ENCODE data around the gene MAPKAP1. TPM values are rescaled to one million over a fixed set of nuclear protein-coding genes. Genes with fewer than 3 reads are reported as not detected.

Gene MAPKAP1
- total RNA-seq, 1 donor from 2014 or later: 123 TPM

GRCh38 chr9:125529107-125529506 lies 177.9 kb downstream of the MAPKAP1 start:
- Mint-ChIP-seq H3K9me3 (no peaks in the 10 kb centered on the region), H3K4me1 (peaks cover 41% of the 10 kb centered on the region), H3K4me3 (peak overlapping the region; percentile 20), H3K27ac (no peak overlapping the region), H3K36me3 (ENCODE audit: low read depth) (peaks cover 16% of the 10 kb centered on the region), H3K27me3 (no peaks in the 10 kb centered on the region)
- intact Hi-C loops (cut with micrococcal nuclease): loop anchor here (10.0 kb wide), 2 partner anchors 326 to 986 kb away; no protein-coding TSS in a partner anchor
- no peak for DNase-seq

GRCh38 chr9:125527471-125528002 lies 179.5 kb downstream of the MAPKAP1 start:
- H3K27me3 Mint-ChIP-seq: no peaks in the 10 kb centered on the region
- intact Hi-C loops (cut with micrococcal nuclease): loop anchor here (10.0 kb wide), 2 partner anchors 327 to 987 kb away; no protein-coding TSS in a partner anchor
- no peak overlapping the region for H3K27ac Mint-ChIP-seq
- no peak for DNase-seq
- H3K4me1 Mint-ChIP-seq: peaks cover 50% of the 10 kb centered on the region
- peaks cover 20% of the 10 kb centered on the region for H3K36me3 Mint-ChIP-seq (ENCODE audit: low read depth)
- H3K9me3 Mint-ChIP-seq: peaks cover 3% of the 10 kb centered on the region
- H3K4me3 Mint-ChIP-seq: no peak overlapping the region

GRCh38 chr9:125525921-125526631 lies 180.9 kb downstream of the MAPKAP1 start:
- H3K27me3 Mint-ChIP-seq: no peaks in the 10 kb centered on the region
- intact Hi-C loops (cut with micrococcal nuclease): loop anchor here (10.0 kb wide), 2 partner anchors 329 to 989 kb away; no protein-coding TSS in a partner anchor
- no peak for DNase-seq
- peaks cover 3% of the 10 kb centered on the region for H3K9me3 Mint-ChIP-seq
- H3K4me3 Mint-ChIP-seq: no peak overlapping the region
- no peak overlapping the region for H3K27ac Mint-ChIP-seq
- H3K36me3 Mint-ChIP-seq (ENCODE audit: low read depth): peaks cover 26% of the 10 kb centered on the region
- H3K4me1 Mint-ChIP-seq: peaks cover 64% of the 10 kb centered on the region

GRCh38 chr9:125524583-125525355 lies 182.2 kb downstream of the MAPKAP1 start:
- Mint-ChIP-seq H3K4me1 (peaks cover 61% of the 10 kb centered on the region), H3K27ac (no peak overlapping the region), H3K4me3 (no peak overlapping the region), H3K9me3 (peaks cover 3% of the 10 kb centered on the region), H3K27me3 (no peaks in the 10 kb centered on the region), H3K36me3 (ENCODE audit: low read depth) (peaks cover 26% of the 10 kb centered on the region)
- DNase-seq: no peak
- intact Hi-C loops (cut with micrococcal nuclease): loop anchor here (5.0 to 10.0 kb wide), 7 partner anchors 88 to 990 kb away; partner anchors contain the start of gene MAPKAP1

GRCh38 chr9:125523681-125524080 lies 183.3 kb downstream of the MAPKAP1 start:
- Mint-ChIP-seq H3K27ac (no peak overlapping the region), H3K27me3 (no peaks in the 10 kb centered on the region), H3K4me1 (peaks cover 54% of the 10 kb centered on the region), H3K36me3 (ENCODE audit: low read depth) (peaks cover 21% of the 10 kb centered on the region), H3K9me3 (peaks cover 3% of the 10 kb centered on the region), H3K4me3 (no peak overlapping the region)
- no peak for DNase-seq
- intact Hi-C loops (cut with micrococcal nuclease): loop anchor here (5.0 to 10.0 kb wide), 7 partner anchors 89 to 991 kb away; partner anchors contain the start of gene MAPKAP1

- no peak for DNase-seq
- Mint-ChIP-seq H3K27me3 (no peaks in the 10 kb centered on the region), H3K4me1 (peaks cover 44% of the 10 kb centered on the region), H3K9me3 (peaks cover 3% of the 10 kb centered on the region), H3K4me3 (peak overlapping the region; percentile 78), H3K27ac (peak overlapping the region; percentile 95), H3K36me3 (ENCODE audit: low read depth) (peaks cover 20% of the 10 kb centered on the region)
- intact Hi-C loops (cut with micrococcal nuclease): loop anchor here (5.0 to 10.0 kb wide), 7 partner anchors 90 to 992 kb away; partner anchors contain the start of gene MAPKAP1
Measured at GRCh38 chr9:125522328-125522725, 184.7 kb downstream of the MAPKAP1 start.

- Mint-ChIP-seq H3K27ac (peak overlapping the region; percentile 95), H3K27me3 (no peaks in the 10 kb centered on the region), H3K4me1 (peaks cover 41% of the 10 kb centered on the region), H3K9me3 (peaks cover 3% of the 10 kb centered on the region), H3K36me3 (ENCODE audit: low read depth) (peaks cover 20% of the 10 kb centered on the region), H3K4me3 (peak overlapping the region; percentile 78)
- intact Hi-C loops (cut with micrococcal nuclease): loop anchor here (1.0 to 10.0 kb wide), 10 partner anchors 8 to 993 kb away; partner anchors contain the start of gene MAPKAP1
- DNase-seq: peak; percentile 84
Measured at GRCh38 chr9:125521462-125522327, 185.3 kb downstream of the MAPKAP1 start.

- intact Hi-C loops (cut with micrococcal nuclease): loop anchor here (5.0 to 10.0 kb wide), 7 partner anchors 93 to 995 kb away; partner anchors contain the start of gene MAPKAP1
Measured at GRCh38 chr9:125519734-125520133, 187.3 kb downstream of the MAPKAP1 start.

GRCh38 chr9:125517577-125517976 lies 189.4 kb downstream of the MAPKAP1 start:
- Mint-ChIP-seq H3K4me1 (peaks cover 35% of the 10 kb centered on the region), H3K4me3 (no peak overlapping the region), H3K9me3 (no peaks in the 10 kb centered on the region), H3K36me3 (ENCODE audit: low read depth) (peaks cover 10% of the 10 kb centered on the region), H3K27me3 (no peaks in the 10 kb centered on the region), H3K27ac (no peak overlapping the region)
- no peak for DNase-seq
- intact Hi-C loops (cut with micrococcal nuclease): no loop called here

More at GRCh38 chr9:125519734-125520133, 187.3 kb downstream of the MAPKAP1 start:
- DNase-seq: no peak
- Mint-ChIP-seq H3K4me1 (peaks cover 32% of the 10 kb centered on the region), H3K9me3 (peaks cover 3% of the 10 kb centered on the region), H3K27ac (no peak overlapping the region), H3K4me3 (no peak overlapping the region), H3K36me3 (ENCODE audit: low read depth) (peaks cover 15% of the 10 kb centered on the region), H3K27me3 (no peaks in the 10 kb centered on the region)

- H3K27ac Mint-ChIP-seq: no peak overlapping the region
- DNase-seq: no peak
- H3K36me3 Mint-ChIP-seq (ENCODE audit: low read depth): peaks cover 4% of the 10 kb centered on the region
- intact Hi-C loops (cut with micrococcal nuclease): no loop called here
- H3K27me3 Mint-ChIP-seq: no peaks in the 10 kb centered on the region
- H3K9me3 Mint-ChIP-seq: no peaks in the 10 kb centered on the region
- H3K4me1 Mint-ChIP-seq: peaks cover 21% of the 10 kb centered on the region
- H3K4me3 Mint-ChIP-seq: no peak overlapping the region
Measured at GRCh38 chr9:125515983-125516940, 190.7 kb downstream of the MAPKAP1 start.

- Mint-ChIP-seq H3K4me3 (no peak overlapping the region), H3K27me3 (no peaks in the 10 kb centered on the region), H3K4me1 (peaks cover 13% of the 10 kb centered on the region), H3K36me3 (ENCODE audit: low read depth) (no peaks in the 10 kb centered on the region), H3K9me3 (no peaks in the 10 kb centered on the region), H3K27ac (no peak overlapping the region)
- intact Hi-C loops (cut with micrococcal nuclease): no loop called here
- DNase-seq: no peak
Measured at GRCh38 chr9:125515281-125515680, 191.7 kb downstream of the MAPKAP1 start.

GRCh38 chr9:125514468-125514867 lies 192.5 kb downstream of the MAPKAP1 start:
- intact Hi-C loops (cut with micrococcal nuclease): no loop called here
- no peaks in the 10 kb centered on the region for H3K27me3 Mint-ChIP-seq
- peaks cover 13% of the 10 kb centered on the region for H3K4me1 Mint-ChIP-seq
- no peak for DNase-seq
- H3K27ac Mint-ChIP-seq: no peak overlapping the region
- no peaks in the 10 kb centered on the region for H3K9me3 Mint-ChIP-seq
- H3K36me3 Mint-ChIP-seq (ENCODE audit: low read depth): no peaks in the 10 kb centered on the region
- H3K4me3 Mint-ChIP-seq: no peak overlapping the region
